Measurements from ENCODE around the gene HDAC3.

The HDAC3 gene

GRCh38 chr5:141598391-141599345 is 38.0 kb downstream of the HDAC3 start:
- no peak for FAIRE-seq

DNA sequence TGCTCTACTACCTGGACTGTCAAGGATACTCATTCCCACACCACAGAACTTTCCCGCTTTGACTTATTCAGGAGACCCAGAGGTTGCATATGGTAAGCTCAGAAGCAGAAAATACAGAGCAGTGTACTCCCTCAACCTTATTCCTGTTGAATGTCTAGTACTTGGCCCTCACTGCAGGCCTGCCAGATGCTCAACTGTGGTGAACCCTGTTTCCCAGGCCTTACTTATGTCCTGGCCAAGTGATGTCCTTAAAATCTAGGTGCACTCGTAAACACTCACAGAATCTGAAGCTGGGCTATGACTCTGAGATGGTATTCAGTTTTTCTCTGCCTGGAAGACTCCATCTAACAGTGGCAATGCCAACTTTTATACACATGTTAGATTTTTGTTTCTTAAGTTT is 38.8 kb downstream of the HDAC3 start:
- no peak for FAIRE-seq

- no peak for FAIRE-seq
These were observed 39.3 kb downstream of the HDAC3 start for GRCh38 chr5:141597394-141597793.

DNA sequence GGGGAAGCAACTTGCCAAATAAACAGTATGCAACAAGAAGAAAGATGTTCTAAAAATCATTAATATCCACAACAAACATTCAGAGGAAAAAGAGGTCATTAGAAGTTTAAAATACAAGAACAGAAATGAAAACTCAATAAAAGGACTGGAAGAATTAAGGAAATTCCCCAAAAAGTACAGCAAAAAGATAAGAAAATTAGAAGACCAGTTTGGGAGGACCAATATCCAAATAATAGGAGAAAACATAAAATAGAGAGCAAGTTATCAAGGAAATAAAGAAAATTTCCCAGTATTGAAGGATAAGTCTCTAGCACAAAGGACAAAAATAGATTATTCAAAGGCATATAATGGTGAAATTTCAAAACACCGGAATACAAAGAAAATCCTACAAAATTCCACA is 39.8 kb downstream of the HDAC3 start:
- FAIRE-seq = no peak

DNA sequence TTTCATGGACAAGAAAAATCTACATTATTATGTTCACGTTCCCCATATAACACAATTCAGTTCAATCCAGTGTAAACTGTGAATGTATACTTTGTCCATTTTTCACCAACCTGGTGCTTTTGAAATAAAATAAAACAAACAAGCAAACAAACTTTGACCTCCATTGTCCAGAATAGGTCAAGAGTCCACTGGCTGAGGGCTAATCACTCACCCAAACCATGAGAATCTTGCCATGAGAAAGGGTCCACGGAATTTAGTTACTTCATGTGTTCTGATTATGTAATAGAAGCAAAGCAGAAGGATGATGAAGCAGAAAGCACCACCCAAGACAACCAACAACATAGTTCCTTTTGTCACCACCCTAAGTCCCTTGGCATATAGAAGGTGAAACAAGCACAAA is 46.5 kb downstream of the HDAC3 start:
- no peak for FAIRE-seq

DNA sequence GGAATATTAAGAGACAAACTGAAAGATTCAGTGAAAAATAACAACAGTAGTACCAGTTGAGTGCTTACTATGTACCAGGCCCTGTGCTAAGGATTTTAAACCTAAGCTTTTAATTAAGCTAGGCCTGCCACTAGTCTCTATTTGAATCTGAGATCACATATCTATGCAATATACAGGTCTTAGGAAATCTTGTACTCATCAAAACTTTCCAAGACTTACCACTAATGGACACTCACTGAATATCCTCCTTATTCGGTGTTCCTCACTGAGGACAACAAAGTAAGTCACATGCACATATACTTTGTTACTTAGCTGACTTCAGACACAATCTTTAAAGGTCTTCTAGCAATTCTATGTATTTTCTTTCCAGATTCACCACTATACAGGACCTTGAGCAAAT is 50.4 kb downstream of the HDAC3 start:
- no peak for FAIRE-seq

DNA sequence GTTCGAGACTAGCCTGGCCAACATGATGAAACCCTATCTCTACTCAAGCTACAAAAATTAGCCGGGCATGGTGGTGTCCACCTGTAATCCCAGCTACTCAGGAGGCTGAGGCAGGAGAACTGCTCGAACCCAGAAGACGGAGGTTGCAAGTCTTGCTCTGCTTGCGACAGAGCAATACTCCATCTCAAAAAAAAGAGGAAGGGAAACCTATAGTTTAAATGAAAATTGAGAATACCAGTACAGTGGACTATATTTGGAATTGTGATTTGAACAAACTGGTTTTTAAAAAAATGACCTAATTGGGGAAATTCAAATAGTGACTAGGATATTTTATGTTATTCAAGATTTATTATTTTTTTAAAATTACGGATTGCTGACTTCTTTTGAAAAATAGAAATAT is 51.1 kb downstream of the HDAC3 start:
- no peak for FAIRE-seq

DNA sequence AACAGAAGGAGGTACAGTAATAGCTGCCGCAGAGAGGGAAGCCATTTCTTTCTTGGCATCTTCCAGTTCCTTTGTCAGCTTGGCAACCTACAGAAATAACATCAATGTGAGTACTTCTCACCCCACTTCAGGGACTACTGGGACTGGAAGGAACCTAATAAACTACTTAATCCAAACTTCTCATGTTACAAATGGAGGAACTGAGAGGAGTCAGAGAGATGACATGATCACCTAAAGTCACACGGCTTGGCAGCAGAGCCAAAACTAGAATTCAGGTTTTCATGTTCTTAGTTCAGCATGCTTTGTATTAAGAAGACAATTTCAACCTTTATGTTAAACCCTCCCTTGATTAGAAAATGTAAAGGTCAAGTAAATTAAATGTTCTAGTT is 62.5 kb downstream of the HDAC3 start:
- FAIRE-seq = no peak

DNA sequence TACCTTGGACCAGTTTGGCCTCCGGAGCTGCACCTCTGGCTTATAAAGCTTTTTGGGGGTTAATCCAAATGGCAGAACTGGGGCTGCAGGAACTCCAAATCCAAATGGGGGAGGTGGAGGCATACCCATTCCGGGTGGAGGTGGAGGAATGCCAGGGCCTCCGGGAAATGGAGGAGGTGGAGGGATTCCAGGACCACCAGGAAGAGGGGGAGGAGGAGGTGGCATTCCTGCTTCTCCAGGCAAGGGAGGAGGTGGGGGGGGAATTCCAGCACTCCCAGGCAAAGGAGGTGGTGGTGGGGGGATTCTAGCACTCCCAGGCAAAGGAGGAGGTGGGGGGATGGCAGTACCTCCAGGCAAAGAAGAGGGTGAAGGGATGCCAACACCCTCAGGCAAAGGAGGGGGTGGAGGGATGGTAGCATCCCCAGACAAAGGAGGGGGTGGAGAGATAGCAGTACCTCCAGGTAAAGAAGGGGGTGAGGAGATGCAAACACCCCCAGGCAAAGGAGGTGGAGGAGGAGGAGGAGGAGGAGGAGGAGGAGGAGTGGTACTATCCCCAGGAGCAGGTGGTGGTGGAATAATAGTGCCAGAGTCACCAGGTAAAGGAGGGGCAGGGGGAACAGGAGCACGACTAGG is 63.0 kb downstream of the HDAC3 start:
- FAIRE-seq = no peak
